Measurements from ENCODE around the gene ALAD. TPM values are rescaled to one million over a fixed set of nuclear protein-coding genes. Genes with fewer than 3 reads are reported as not detected.
A peak's percentile ranks its signal among the peaks of the same experiment; 100 is the strongest.
"Not testable (repeated sequence)": the region's sequence is repeated elsewhere in the genome, so short reads cannot be mapped to it uniquely, and the experiment has no call there.

The ALAD gene
- total and polyA plus RNA-seq, 2 experiments from 2014 or later: 19.1 to 20.3 TPM

GRCh38 chr9:113409481-113409880 lies 8.4 kb upstream of the ALAD start:
- H3K4me1 ChIP-seq (ENCODE audit: low read depth): peaks cover 4% of the 10 kb centered on the region
- no peaks in the 10 kb centered on the region for H3K27me3 ChIP-seq
- no peak for DNase-seq (ENCODE audit: low read depth in 1 of 2, low spot score in 1 of 2)
- no peaks in the 10 kb centered on the region for H3K9me3 ChIP-seq (ENCODE audit: low read depth)
- H3K4me3 ChIP-seq: peak overlapping the region; percentile 62
- H3K27ac ChIP-seq: peak overlapping the region; percentile 97
- no peak for TF ChIP-seq CTCF (IDR thresholded peaks at IDR 0.05; ENCODE audit: low read depth, low read length)
- peaks cover 10% of the 10 kb centered on the region for H3K36me3 ChIP-seq

- not testable (repeated sequence) for H3K4me3 ChIP-seq
- Histone ChIP-seq H3K27ac (peak overlapping the region; percentile 19), H3K36me3 (peaks cover 10% of the 10 kb centered on the region)
Observed at GRCh38 chr9:113406873-113407511, 5.9 kb upstream of the ALAD start.

GRCh38 chr9:113406353-113406752 lies 5.3 kb upstream of the ALAD start:
- Histone ChIP-seq H3K36me3 (peaks cover 10% of the 10 kb centered on the region), H3K27ac (peak overlapping the region; percentile 19)
- not testable (repeated sequence) for H3K27me3 ChIP-seq; H3K9me3 ChIP-seq (ENCODE audit: low read depth); H3K4me1 ChIP-seq (ENCODE audit: low read depth); DNase-seq (ENCODE audit: low read depth in 1 of 2, low spot score in 1 of 2); H3K4me3 ChIP-seq

More at GRCh38 chr9:113406873-113407511, 5.9 kb upstream of the ALAD start:
- H3K4me1 ChIP-seq (ENCODE audit: low read depth); H3K9me3 ChIP-seq (ENCODE audit: low read depth); H3K27me3 ChIP-seq: not testable (repeated sequence)
- peak; percentile 63 to 84 for DNase-seq (ENCODE audit: low read depth in 1 of 2, low spot score in 1 of 2)
- peak; percentile 75 for TF ChIP-seq CTCF (IDR thresholded peaks at IDR 0.05; ENCODE audit: low read depth, low read length)

GRCh38 chr9:113403646-113404045 lies 2.6 kb upstream of the ALAD start:
- peak in 1 of 2 donors; percentile 51 for DNase-seq (ENCODE audit: low read depth in 1 of 2, low spot score in 1 of 2)
- no peak overlapping the region for H3K27ac ChIP-seq
- H3K36me3 ChIP-seq: peaks cover 9% of the 10 kb centered on the region
- H3K4me3 ChIP-seq: no peak overlapping the region
- no peaks in the 10 kb centered on the region for H3K9me3 ChIP-seq (ENCODE audit: low read depth)
- H3K4me1 ChIP-seq (ENCODE audit: low read depth): peaks cover 3% of the 10 kb centered on the region
- no peaks in the 10 kb centered on the region for H3K27me3 ChIP-seq
- TF ChIP-seq CTCF (IDR thresholded peaks at IDR 0.05; ENCODE audit: low read depth, low read length): no peak

- Histone ChIP-seq H3K27ac (no peak overlapping the region), H3K4me3 (no peak overlapping the region), H3K36me3 (no peaks in the 10 kb centered on the region), H3K27me3 (no peaks in the 10 kb centered on the region), H3K4me1 (ENCODE audit: low read depth) (peaks cover 3% of the 10 kb centered on the region), H3K9me3 (ENCODE audit: low read depth) (no peaks in the 10 kb centered on the region)
- no peak for TF ChIP-seq CTCF (IDR thresholded peaks at IDR 0.05; ENCODE audit: low read depth, low read length)
- DNase-seq (ENCODE audit: low read depth in 1 of 2, low spot score in 1 of 2): no peak
Observed at GRCh38 chr9:113399646-113400200, 1.4 kb downstream of the ALAD start.

- Histone ChIP-seq H3K36me3 (no peaks in the 10 kb centered on the region), H3K9me3 (ENCODE audit: low read depth) (no peaks in the 10 kb centered on the region), H3K27ac (peak overlapping the region; percentile 12), H3K27me3 (no peaks in the 10 kb centered on the region), H3K4me1 (ENCODE audit: low read depth) (peaks cover 3% of the 10 kb centered on the region), H3K4me3 (no peak overlapping the region)
- peak in 1 of 2 donors; percentile 16 for DNase-seq (ENCODE audit: low read depth in 1 of 2, low spot score in 1 of 2)
- no peak for TF ChIP-seq CTCF (IDR thresholded peaks at IDR 0.05; ENCODE audit: low read depth, low read length)
Observed at GRCh38 chr9:113398796-113399195, 2.3 kb downstream of the ALAD start.

Data from cardiac muscle cell (in vitro differentiated cells and primary cell).